HG02798 (cell line): ENCODE data around the gene AFF2.
"Not testable (repeated sequence)": the region's sequence is repeated elsewhere in the genome, so short reads cannot be mapped to it uniquely, and the experiment has no call there.

ENCODE experiments used
- ATAC-seq: cut with Tn5 transposase; IDR thresholded peaks from one replicate; pipeline ENCODE4 v1.9.1; 2021; ENCODE audit warnings: mild to moderate bottlenecking; ENCODE audit not compliant: unreplicated experiment, poor library complexity

AFF2 gene

DNA sequence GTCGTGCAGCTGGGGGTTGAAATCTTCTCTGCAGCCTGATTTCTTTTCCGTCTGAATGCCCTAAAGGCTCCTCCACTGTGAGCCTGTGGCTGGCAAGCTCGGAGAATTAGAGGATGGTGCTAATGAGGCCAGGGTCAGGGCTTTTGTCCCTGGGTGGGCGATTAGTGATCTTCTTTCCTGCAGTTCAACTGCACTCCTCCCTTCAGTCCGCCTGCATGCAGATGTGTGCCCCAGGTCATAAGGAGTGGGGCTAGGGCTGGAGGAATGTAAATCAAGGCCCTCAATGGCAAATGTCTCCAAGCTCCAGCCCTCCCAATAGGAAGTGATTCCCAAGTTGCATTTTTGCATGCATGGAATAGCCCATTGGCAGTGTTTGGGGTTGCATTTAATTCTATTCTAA, 405.0 kb downstream of the AFF2 start:
- ATAC-seq = no peak

DNA sequence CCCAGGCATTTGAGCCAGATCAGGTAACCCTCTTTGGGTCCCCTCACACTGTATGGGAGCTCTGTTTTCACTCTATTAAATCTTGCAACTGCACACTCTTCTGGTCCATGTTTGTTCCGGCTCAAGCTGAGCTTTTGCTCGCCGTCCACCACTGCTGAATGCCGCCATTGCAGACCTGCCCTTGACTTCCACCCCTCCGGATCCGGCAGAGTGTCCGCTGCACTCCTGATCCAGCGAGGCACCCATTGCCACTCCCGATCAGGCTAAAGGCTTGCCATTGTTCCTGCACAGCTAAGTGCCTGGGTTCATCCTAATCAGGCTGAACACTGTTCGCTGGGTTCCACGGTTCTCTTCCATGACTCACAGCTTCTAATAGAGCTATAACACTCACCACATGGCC, 406.2 kb downstream of the AFF2 start:
- not testable (repeated sequence) for ATAC-seq

- no peak for ATAC-seq
These were observed 409.3 kb downstream of the AFF2 start for GRCh38 chrX:148909758-148910157.

GRCh38 chrX:148913971-148914370, 413.6 kb downstream of the AFF2 start:
- ATAC-seq = no peak

- ATAC-seq = peak; percentile 83
These were observed 414.4 kb downstream of the AFF2 start for GRCh38 chrX:148914783-148915182.

- peak; percentile 33 for ATAC-seq
These were observed 415.1 kb downstream of the AFF2 start for GRCh38 chrX:148915474-148915873.

DNA sequence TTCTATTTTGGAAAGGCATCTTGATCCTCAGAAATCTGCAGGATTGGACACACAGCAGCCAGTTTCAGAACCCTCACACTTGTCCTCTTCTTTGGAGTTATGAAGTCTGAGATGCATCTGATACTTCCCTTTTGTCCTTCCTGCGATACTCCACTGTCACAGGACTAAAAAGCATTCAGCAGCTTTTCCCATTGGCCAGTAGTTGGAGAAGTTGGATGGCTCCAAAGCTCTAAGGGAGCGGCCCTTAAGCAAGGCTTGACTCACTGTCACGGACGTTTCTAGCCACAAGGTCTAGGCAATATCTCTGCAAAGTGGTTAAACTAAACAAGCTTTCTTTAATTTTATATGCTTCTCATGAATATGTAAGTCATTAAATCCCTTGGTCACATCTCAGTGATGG, 417.0 kb downstream of the AFF2 start:
- ATAC-seq = no peak

DNA sequence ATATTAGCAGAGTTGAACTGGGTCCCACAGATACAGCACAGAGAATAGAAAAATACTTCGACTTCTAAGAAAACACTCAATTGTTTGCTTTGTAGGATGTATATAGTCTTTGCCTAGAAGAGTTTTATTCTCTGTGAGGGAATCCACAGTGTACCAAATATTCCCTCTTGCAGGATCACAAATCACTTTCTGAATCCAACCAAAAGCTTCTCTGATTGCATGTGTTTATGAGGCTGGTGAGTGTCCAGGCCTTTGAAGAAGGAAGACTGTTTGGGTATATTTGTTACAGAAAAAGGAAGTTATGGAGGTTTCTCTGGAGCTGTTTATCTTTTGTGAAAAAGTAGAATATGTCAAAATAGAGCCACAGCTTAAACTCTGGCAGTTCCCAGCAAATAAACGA, 423.2 kb downstream of the AFF2 start:
- ATAC-seq = no peak

- ATAC-seq = no peak
These were observed 426.0 kb downstream of the AFF2 start for GRCh38 chrX:148926371-148926770.

DNA sequence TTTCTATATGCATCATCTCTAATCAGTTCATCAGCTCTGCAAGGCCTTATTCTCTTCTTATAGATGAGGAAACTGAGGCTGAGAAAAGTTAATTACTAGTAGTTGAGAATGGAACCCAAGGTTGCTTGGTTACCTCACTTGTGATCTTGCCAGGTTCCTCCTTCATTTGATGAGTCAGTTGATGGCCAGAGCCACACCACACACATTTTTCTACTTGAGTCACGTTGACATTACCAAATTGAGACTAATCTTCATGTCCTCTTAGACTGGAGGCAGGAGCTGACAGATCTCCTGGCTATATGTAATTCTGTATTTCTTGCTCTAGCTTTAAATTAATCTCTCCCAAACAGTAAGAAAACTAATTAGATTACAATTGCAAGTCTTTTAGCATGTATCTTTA, 428.4 kb downstream of the AFF2 start:
- no peak for ATAC-seq

- no peak for ATAC-seq
These were observed 429.3 kb downstream of the AFF2 start for GRCh38 chrX:148929686-148930085.

GRCh38 chrX:148930206-148930729, 429.9 kb downstream of the AFF2 start:
- ATAC-seq = no peak

DNA sequence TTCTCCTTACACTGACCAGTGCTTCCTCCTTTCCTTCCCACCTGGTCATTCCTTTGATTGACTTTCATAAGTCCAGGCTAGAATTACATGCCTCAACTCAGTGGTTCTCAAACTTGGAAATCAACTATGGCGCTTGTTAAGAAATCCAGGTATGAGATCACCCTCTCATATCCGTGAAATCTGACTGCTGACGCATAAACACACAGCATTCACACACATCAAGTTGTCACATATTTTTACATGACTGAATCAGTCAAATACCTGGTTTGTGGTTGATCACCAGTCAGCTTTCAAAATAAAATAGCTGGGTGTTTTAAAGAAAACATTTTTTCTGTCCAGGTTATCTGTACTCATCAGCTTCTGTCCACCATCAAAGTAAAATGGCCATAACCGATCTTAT, 433.5 kb downstream of the AFF2 start:
- no peak for ATAC-seq

DNA sequence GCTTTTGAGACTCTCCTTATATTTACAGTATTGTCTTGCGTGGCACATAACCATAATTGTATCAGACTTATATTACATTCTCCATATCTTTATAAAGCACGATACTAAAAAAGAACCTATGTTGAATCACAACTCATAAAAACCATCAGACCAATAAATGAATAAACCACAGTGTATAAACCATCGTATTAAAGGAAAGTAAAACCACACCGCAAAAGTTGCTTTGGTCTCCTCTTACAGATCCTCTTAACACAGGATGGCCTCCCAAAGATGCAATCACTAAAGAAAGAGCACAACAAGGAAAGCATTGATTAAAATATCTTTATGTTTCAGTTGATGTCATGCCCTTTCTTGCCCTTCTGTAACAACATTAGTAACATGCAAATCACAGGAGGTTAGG, 437.9 kb downstream of the AFF2 start:
- no peak for ATAC-seq

DNA sequence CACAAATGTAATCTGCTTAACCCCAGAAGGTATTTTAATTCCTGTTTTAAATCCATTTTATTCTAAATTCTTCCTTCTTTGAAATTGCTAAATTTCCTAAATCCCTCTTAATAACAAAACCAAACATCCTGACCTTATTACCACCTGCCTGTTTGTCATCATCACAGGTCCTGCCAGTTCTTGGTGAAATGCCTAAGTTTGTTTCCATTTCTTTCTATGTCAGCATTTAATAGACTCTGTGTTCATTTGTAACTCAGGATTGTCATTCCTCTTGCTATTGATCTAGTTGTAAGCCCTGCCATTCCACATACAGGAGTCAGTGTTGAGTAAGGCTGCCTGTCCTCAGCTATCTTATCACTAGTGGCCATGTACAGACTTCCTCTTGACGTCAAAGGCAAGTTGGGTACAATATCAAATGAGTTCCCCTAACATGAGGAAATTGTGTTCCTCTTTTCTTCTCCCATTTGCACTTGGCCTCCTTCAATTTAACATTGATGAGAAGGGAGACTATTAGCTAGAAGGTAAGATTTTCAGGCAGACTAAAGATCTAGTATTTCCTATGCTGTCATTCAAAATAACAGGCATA, 440.1 kb downstream of the AFF2 start:
- ATAC-seq = no peak

DNA sequence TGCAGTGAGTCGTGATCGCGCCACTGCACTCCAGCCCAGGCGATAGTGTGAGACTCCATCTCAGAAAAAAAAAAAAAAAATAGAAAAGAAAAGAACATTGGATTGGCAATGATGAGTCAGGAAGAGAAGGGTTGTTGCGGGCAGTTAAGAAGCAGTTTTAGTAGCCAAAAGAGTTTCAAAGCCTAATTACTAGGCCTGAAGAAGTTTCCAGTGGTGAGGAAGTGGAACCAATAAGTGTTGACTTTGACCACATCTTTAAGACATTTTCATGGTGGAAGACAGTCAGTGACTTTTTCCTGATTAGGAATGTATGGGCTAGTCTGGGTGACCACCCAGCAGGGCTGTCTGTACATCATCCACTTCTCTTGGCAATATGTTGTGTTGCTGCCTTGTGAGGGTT, 442.3 kb downstream of the AFF2 start:
- ATAC-seq = no peak

GRCh38 chrX:148947399-148947975, 447.1 kb downstream of the AFF2 start:
- ATAC-seq = no peak

DNA sequence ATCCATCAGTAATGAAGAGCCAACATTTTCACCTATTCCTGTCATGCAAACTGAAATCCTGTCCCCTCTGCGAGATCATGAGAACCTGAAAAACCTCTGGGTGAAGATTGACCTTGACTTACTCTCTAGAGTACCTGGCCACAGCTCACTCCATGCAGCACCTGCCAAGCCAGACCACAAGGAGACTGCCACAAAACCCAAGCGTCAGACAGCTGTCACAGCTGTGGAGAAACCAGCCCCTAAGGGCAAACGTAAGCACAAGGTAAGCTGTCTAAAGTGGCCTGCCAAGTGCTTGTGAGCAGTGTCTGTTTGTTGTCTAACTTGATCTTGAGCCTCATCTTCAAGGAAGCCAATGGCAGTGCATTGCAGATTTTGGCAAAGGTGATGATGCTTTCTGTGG, 455.9 kb downstream of the AFF2 start:
- peak; percentile 79 for ATAC-seq

DNA sequence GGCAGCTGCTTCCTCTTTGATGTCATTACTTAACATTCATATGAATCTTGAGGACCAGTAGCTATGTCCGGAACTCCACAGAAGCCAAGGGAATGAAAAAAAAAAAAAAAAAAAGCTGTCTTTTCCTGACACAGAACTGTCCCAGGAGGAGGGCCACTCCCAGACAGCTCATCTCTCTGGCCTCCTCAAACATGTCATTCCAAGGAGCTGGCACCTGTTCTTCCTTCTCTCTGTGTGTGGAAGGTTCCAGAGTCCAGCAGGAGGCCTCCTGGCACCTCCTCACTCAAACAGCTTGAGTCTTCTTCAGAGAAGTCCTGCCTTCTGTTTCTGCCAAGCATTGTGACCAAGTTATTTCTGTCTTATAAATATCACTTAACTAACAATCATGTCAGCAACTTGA, 458.5 kb downstream of the AFF2 start:
- ATAC-seq = no peak

- no peak for ATAC-seq
These were observed 459.6 kb downstream of the AFF2 start for GRCh38 chrX:148960060-148960459.

- no peak for ATAC-seq
These were observed 461.6 kb downstream of the AFF2 start for GRCh38 chrX:148961985-148962384.
